ENCODE results near the gene NPIPB8. TPM values are rescaled to one million over a fixed set of nuclear protein-coding genes. Genes with fewer than 3 reads are reported as not detected.

Gene NPIPB8
- total and polyA plus RNA-seq, 2 of the 13 experiments (the other 11 are each of a cell fraction or from before 2014, with no cell fraction given), result 0.49 to 2.3 TPM

- no peak for TF ChIP-seq RXRB (CRISPR knock-in tag; IDR thresholded peaks at IDR 0.05; ENCODE audit: borderline replicate concordance)
- TF ChIP-seq SAFB2 (CRISPR knock-in tag; IDR thresholded peaks at IDR 0.05; ENCODE audit: borderline replicate concordance, low read depth), result no peak
- no peak for TF ChIP-seq HMGA1 (CRISPR knock-in tag; conservative IDR thresholded peaks at IDR 0.05)
- no peak for TF ChIP-seq ZNF580 (CRISPR knock-in tag; IDR thresholded peaks at IDR 0.05; ENCODE audit: borderline replicate concordance, low read depth)
- no peak for TF ChIP-seq ZNF83 (CRISPR knock-in tag; IDR thresholded peaks at IDR 0.05; ENCODE audit: borderline replicate concordance)
- 0 out of 2 replicates have a peak, but pooled peaks have one; percentile 16 for TF ChIP-seq ZSCAN21 (CRISPR knock-in tag; IDR thresholded peaks at IDR 0.05; ENCODE audit: borderline replicate concordance)
- TF ChIP-seq SP1 (IDR thresholded peaks at IDR 0.05), result no peak
- no peak for TF ChIP-seq SP1 (CRISPR knock-in tag; IDR thresholded peaks at IDR 0.05)
- TF ChIP-seq HHEX (CRISPR knock-in tag; IDR thresholded peaks at IDR 0.05), result no peak
- no peak for TF ChIP-seq HES4 (CRISPR knock-in tag; IDR thresholded peaks at IDR 0.05; ENCODE audit: borderline replicate concordance)
- no peak for TF ChIP-seq HMGXB3 (CRISPR knock-in tag; IDR thresholded peaks at IDR 0.05; ENCODE audit: borderline replicate concordance)
- TF ChIP-seq ZSCAN5A (CRISPR knock-in tag; IDR thresholded peaks at IDR 0.05; ENCODE audit: borderline replicate concordance), result no peak
- TF ChIP-seq HOXA3 (CRISPR knock-in tag; IDR thresholded peaks at IDR 0.05), result peak; percentile 59; the same call in 1 of the 2 replicates
- TF ChIP-seq CERS6 (CRISPR knock-in tag; IDR thresholded peaks at IDR 0.05), result no peak
- no peak for TF ChIP-seq CEBPZ (IDR thresholded peaks at IDR 0.05; ENCODE audit: low read length)
- no peak for TF ChIP-seq DZIP1 (CRISPR knock-in tag; IDR thresholded peaks at IDR 0.05)
Measured at GRCh38 chr16:28596115-28596630, 41.7 kb upstream of the NPIPB8 start (continued).

All from HepG2 (cell line).